ENCODE measurements around the gene PARD6G.
"Not testable (repeated sequence)": the region's sequence is repeated elsewhere in the genome, so short reads cannot be mapped to it uniquely, and the experiment has no call there.

The PARD6G gene

DNA sequence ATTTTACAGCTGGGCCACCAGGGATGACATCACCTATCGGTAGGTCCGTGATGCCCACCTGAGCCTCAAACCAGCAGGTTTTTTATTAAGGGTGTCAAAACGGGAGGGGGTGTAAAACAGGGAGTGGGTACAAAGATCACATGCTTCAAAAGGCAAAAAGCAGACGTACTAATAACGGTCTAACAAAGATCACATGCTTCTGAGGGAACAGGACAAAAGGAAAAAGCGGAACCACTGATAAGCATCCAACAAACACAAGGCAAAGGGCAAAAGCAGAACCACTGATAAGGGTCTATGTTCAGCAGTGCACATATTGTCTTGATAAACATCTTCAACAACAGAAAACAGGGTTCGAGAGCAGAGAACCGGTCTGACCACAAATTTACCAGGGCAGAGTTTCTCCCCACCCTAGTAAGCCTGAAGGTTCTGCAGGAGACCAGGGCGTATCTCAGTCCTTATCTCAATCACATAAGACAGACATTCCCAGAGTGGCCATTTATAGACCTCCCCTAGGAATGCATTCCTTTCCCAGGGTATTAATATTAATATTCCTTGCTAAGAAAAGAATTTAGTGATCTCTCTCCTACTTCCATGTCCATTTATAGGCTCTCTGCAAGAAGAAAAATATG is 82.5 kb downstream of the PARD6G start:
- not testable (repeated sequence) for H3K27me3 ChIP-seq (ENCODE audit: control insufficient read depth in 1 of 2, insufficient read depth in 2 of 2, low read length in 2 of 2); H3K9ac ChIP-seq (ENCODE audit: low read depth in 1 of 2, low read length in 2 of 2); H3K27ac ChIP-seq (ENCODE audit: low read depth, low read length); H3K36me3 ChIP-seq (ENCODE audit: control insufficient read depth in 1 of 2, insufficient read depth in 2 of 2, low read length in 2 of 2); H3K4me1 ChIP-seq (ENCODE audit: control insufficient read depth in 1 of 2, insufficient read depth in 2 of 2, low read length in 2 of 2); H3K4me3 ChIP-seq (ENCODE audit: low read depth in 1 of 2, low read length in 2 of 2)
- H3K9me3 ChIP-seq (ENCODE audit: control insufficient read depth in 1 of 2, low read length in 2 of 2): peaks cover 7 to 11% of the 10 kb centered on the region in 2 donors

- no peak overlapping the region for H3K4me3 ChIP-seq (ENCODE audit: low read depth in 1 of 2, low read length in 2 of 2)
- H3K27me3 ChIP-seq (ENCODE audit: control insufficient read depth in 1 of 2, insufficient read depth in 2 of 2, low read length in 2 of 2): no peaks in the 10 kb centered on the region
- H3K9ac ChIP-seq (ENCODE audit: low read depth in 1 of 2, low read length in 2 of 2): no peak overlapping the region
- H3K36me3 ChIP-seq (ENCODE audit: control insufficient read depth in 1 of 2, insufficient read depth in 2 of 2, low read length in 2 of 2): no peaks in the 10 kb centered on the region
- H3K4me1 ChIP-seq (ENCODE audit: control insufficient read depth in 1 of 2, insufficient read depth in 2 of 2, low read length in 2 of 2): no peaks in the 10 kb centered on the region
- peaks cover 7 to 11% of the 10 kb centered on the region in 2 donors for H3K9me3 ChIP-seq (ENCODE audit: control insufficient read depth in 1 of 2, low read length in 2 of 2)
- H3K27ac ChIP-seq (ENCODE audit: low read depth, low read length): no peak overlapping the region
Observed at GRCh38 chr18:80163183-80163582, 84.1 kb downstream of the PARD6G start.

GRCh38 chr18:80161781-80162417 is 85.4 kb downstream of the PARD6G start:
- no peak overlapping the region for H3K4me3 ChIP-seq (ENCODE audit: low read depth in 1 of 2, low read length in 2 of 2)
- H3K36me3 ChIP-seq (ENCODE audit: control insufficient read depth in 1 of 2, insufficient read depth in 2 of 2, low read length in 2 of 2): no peaks in the 10 kb centered on the region
- H3K9me3 ChIP-seq (ENCODE audit: control insufficient read depth in 1 of 2, low read length in 2 of 2): peaks cover 7 to 11% of the 10 kb centered on the region in 2 donors

DNA sequence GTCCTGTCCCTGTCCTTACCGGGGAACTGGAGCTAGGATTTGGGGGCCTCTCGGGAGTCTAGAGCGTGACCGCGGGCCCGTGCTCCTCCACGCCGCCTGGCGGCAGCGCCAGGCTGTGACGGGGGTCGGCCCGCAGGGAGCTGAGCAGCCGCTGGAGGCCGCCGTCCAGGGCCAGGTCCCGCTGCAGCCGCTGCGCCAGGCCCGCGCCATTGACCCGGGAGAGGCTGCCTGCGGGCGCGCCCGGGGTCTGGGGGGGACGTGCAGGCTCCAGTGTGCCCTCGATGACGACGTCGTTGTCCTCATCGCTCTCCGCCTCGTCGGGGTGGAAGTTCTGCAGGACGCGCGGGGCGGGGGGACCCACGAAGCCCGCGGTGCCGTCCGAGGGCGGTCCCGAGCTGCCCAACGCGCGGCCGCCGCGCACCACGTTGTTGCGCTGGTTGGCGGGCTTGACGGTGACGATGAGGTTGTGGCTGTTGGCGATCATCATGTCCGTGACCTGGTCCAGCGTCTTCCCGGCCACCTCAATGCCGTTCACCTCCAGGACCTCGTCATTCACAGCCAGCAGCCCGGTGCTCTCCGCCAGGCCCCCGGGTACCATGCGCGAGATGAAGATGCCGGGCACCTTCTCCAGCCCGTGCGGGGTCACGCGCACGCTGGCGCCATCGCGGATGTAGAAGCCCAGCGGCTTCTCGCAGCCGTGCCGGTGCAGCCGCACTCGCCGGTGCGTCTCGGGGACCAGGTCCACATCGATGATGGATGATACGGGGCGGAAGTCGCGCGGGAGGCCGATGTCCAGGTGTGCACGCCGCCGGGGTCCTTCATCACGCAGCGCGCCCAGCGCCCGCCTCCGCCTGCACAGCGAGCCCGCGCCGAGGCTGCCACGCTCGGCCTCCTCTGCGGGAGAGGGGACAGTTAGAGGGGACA is 87.3 kb downstream of the PARD6G start:
- Histone ChIP-seq H3K4me1 (ENCODE audit: control insufficient read depth in 1 of 2, insufficient read depth in 2 of 2, low read length in 2 of 2) (no peaks in the 10 kb centered on the region), H3K27me3 (ENCODE audit: control insufficient read depth in 1 of 2, insufficient read depth in 2 of 2, low read length in 2 of 2) (no peaks in the 10 kb centered on the region), H3K4me3 (ENCODE audit: low read depth in 1 of 2, low read length in 2 of 2) (peak overlapping the region in 1 of 2 donors; percentile 37), H3K9ac (ENCODE audit: low read depth in 1 of 2, low read length in 2 of 2) (no peak overlapping the region), H3K9me3 (ENCODE audit: control insufficient read depth in 1 of 2, low read length in 2 of 2) (peaks cover 6 to 10% of the 10 kb centered on the region in 2 donors), H3K27ac (ENCODE audit: low read depth, low read length) (no peak overlapping the region), H3K36me3 (ENCODE audit: control insufficient read depth in 1 of 2, insufficient read depth in 2 of 2, low read length in 2 of 2) (no peaks in the 10 kb centered on the region)

More at GRCh38 chr18:80161781-80162417, 85.4 kb downstream of the PARD6G start:
- no peak overlapping the region for H3K27ac ChIP-seq (ENCODE audit: low read depth, low read length)
- H3K27me3 ChIP-seq (ENCODE audit: control insufficient read depth in 1 of 2, insufficient read depth in 2 of 2, low read length in 2 of 2): no peaks in the 10 kb centered on the region
- H3K9ac ChIP-seq (ENCODE audit: low read depth in 1 of 2, low read length in 2 of 2): no peak overlapping the region
- no peaks in the 10 kb centered on the region for H3K4me1 ChIP-seq (ENCODE audit: control insufficient read depth in 1 of 2, insufficient read depth in 2 of 2, low read length in 2 of 2)

GRCh38 chr18:80158365-80158764 is 88.9 kb downstream of the PARD6G start:
- Histone ChIP-seq H3K4me1 (ENCODE audit: control insufficient read depth in 1 of 2, insufficient read depth in 2 of 2, low read length in 2 of 2) (no peaks in the 10 kb centered on the region), H3K9ac (ENCODE audit: low read depth in 1 of 2, low read length in 2 of 2) (no peak overlapping the region), H3K9me3 (ENCODE audit: control insufficient read depth in 1 of 2, low read length in 2 of 2) (no peaks in the 10 kb centered on the region), H3K27ac (ENCODE audit: low read depth, low read length) (no peak overlapping the region), H3K27me3 (ENCODE audit: control insufficient read depth in 1 of 2, insufficient read depth in 2 of 2, low read length in 2 of 2) (no peaks in the 10 kb centered on the region), H3K36me3 (ENCODE audit: control insufficient read depth in 1 of 2, insufficient read depth in 2 of 2, low read length in 2 of 2) (no peaks in the 10 kb centered on the region), H3K4me3 (ENCODE audit: low read depth in 1 of 2, low read length in 2 of 2) (no peak overlapping the region)

DNA sequence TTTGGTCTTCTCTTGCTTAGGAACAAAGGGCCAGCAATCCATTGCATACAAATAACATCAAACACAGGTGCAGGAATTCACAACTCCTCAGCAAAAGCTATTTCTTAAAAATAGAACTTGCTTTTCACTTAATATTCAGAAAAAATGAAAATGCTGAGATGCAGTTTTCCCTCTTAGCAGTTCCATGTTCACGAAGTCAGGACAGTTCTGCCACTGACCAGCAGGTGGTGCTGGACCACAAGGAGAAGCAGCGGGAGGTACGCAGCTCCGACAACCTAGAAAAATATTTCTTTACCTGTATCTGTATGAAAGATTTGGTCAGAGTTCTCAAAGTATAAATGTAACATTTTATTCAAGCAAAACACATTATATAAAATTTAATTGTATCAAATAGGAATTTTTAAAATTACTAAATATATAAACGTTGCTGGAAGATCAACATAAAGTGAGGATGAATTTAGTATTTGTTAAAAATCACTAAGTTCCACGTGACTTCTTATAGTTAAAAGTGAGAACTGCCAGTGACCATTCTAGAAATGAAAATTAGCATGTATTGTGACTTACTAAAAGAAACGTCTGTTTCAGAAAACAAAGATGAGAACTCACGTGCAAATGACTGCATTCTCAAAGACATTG is 89.5 kb downstream of the PARD6G start:
- no peaks in the 10 kb centered on the region for H3K9me3 ChIP-seq (ENCODE audit: control insufficient read depth in 1 of 2, low read length in 2 of 2)
- no peaks in the 10 kb centered on the region for H3K4me1 ChIP-seq (ENCODE audit: control insufficient read depth in 1 of 2, insufficient read depth in 2 of 2, low read length in 2 of 2)
- H3K27ac ChIP-seq (ENCODE audit: low read depth, low read length): no peak overlapping the region
- no peaks in the 10 kb centered on the region for H3K36me3 ChIP-seq (ENCODE audit: control insufficient read depth in 1 of 2, insufficient read depth in 2 of 2, low read length in 2 of 2)
- H3K27me3 ChIP-seq (ENCODE audit: control insufficient read depth in 1 of 2, insufficient read depth in 2 of 2, low read length in 2 of 2): no peaks in the 10 kb centered on the region
- H3K9ac ChIP-seq (ENCODE audit: low read depth in 1 of 2, low read length in 2 of 2): no peak overlapping the region
- H3K4me3 ChIP-seq (ENCODE audit: low read depth in 1 of 2, low read length in 2 of 2): no peak overlapping the region

DNA sequence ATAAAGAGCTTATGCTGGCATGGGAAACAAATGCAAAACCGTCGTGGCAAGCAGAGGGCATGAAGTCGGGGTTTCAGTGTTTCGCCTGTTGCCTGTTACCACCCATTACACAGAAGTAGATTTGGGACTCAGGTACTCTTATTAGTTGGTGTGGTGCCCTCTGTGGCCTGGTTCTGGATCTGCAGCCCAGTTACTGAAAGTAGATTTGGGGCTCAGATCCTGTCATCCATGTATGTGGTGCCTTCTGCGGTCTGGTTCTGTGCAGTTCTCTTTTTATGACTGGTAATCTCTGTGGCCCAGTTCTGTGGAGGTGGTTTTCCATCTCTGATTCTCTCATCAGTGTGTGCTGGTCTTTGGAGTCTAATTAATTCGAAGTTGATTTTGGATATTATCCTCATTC is 93.0 kb downstream of the PARD6G start:
- H3K4me1 ChIP-seq (ENCODE audit: control insufficient read depth in 1 of 2, insufficient read depth in 2 of 2, low read length in 2 of 2): peaks cover under 1 to 3% of the 10 kb centered on the region in 2 donors
- no peak overlapping the region for H3K4me3 ChIP-seq (ENCODE audit: low read depth in 1 of 2, low read length in 2 of 2)
- no peak overlapping the region for H3K9ac ChIP-seq (ENCODE audit: low read depth in 1 of 2, low read length in 2 of 2)
- no peaks in the 10 kb centered on the region for H3K36me3 ChIP-seq (ENCODE audit: control insufficient read depth in 1 of 2, insufficient read depth in 2 of 2, low read length in 2 of 2)
- no peak overlapping the region for H3K27ac ChIP-seq (ENCODE audit: low read depth, low read length)
- no peaks in the 10 kb centered on the region for H3K9me3 ChIP-seq (ENCODE audit: control insufficient read depth in 1 of 2, low read length in 2 of 2)
- no peaks in the 10 kb centered on the region for H3K27me3 ChIP-seq (ENCODE audit: control insufficient read depth in 1 of 2, insufficient read depth in 2 of 2, low read length in 2 of 2)

DNA sequence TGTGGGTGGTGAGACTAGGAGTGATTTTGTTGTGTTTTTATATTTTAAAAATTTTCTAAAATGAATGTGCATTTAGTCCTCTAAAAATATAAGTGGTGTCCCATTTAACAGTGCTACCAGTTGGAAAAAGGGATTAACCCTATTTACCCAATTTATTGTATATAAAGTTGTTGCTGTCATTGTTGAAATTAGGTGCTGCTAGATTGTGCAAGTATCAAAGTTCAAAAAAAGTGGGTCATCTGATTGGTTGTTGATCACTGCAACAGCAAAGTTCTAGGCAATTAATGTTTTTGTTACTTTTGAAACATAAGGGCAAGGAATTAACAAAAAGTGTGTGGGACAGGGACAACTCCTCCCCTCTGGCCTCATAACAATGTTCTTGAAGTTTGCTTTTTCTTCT is 97.6 kb downstream of the PARD6G start:
- Histone ChIP-seq H3K9me3 (ENCODE audit: control insufficient read depth in 1 of 2, low read length in 2 of 2) (no peaks in the 10 kb centered on the region), H3K4me3 (ENCODE audit: low read depth in 1 of 2, low read length in 2 of 2) (no peak overlapping the region), H3K27me3 (ENCODE audit: control insufficient read depth in 1 of 2, insufficient read depth in 2 of 2, low read length in 2 of 2) (no peaks in the 10 kb centered on the region), H3K9ac (ENCODE audit: low read depth in 1 of 2, low read length in 2 of 2) (no peak overlapping the region), H3K36me3 (ENCODE audit: control insufficient read depth in 1 of 2, insufficient read depth in 2 of 2, low read length in 2 of 2) (no peaks in the 10 kb centered on the region), H3K27ac (ENCODE audit: low read depth, low read length) (no peak overlapping the region), H3K4me1 (ENCODE audit: control insufficient read depth in 1 of 2, insufficient read depth in 2 of 2, low read length in 2 of 2) (peaks cover 19 to 30% of the 10 kb centered on the region in 2 donors)

DNA sequence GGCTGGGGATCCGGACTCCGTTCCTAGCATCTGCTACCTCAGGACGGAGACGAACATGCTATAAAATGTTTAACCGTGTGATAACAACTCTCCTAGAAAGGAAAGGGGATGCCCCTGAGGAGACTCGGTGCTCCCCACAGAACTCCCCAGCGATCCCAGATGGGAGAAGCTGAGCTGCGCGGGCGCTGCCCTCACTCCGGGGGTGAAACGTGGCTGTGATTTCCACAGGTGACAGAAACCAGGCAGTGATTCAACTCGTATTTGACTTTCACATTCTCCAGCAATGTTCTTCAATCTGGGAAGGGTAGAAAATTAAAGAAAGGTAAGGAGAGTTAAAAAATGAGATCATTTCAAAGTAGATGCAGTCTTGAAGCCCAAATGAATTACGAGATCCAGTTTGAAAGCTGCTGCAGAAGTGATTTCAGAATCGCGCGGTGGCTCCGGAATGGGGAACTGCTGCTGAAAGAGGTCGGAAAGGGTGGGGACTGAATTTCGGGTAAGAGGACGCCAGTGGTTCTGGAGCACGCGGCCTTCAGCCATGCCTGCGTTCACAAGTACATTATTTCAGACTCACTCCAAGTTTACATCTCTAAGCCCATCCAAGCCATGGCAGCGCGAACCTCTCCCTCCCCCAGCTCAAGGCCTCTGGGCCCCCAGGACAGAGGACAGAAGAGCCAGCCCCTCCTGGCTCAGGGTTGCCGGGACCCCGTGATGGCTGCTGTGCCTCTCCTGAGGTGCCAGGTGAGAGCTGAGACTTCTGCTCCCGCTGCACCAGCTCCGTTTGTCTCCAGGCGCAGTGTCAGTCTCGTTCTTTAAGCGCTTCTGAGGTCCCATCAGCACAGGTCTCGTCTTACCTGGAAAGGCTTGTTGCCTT is 98.8 kb downstream of the PARD6G start:
- H3K9me3 ChIP-seq (ENCODE audit: control insufficient read depth in 1 of 2, low read length in 2 of 2): no peaks in the 10 kb centered on the region

More for the DNA sequence above, 98.8 kb downstream of the PARD6G start:
- no peaks in the 10 kb centered on the region for H3K36me3 ChIP-seq (ENCODE audit: control insufficient read depth in 1 of 2, insufficient read depth in 2 of 2, low read length in 2 of 2)
- H3K27me3 ChIP-seq (ENCODE audit: control insufficient read depth in 1 of 2, insufficient read depth in 2 of 2, low read length in 2 of 2): no peaks in the 10 kb centered on the region
- H3K9ac ChIP-seq (ENCODE audit: low read depth in 1 of 2, low read length in 2 of 2): peak overlapping the region; percentile 23 to 44
- peak overlapping the region; percentile 71 to 73 for H3K4me3 ChIP-seq (ENCODE audit: low read depth in 1 of 2, low read length in 2 of 2)
- peaks cover 25 to 34% of the 10 kb centered on the region in 2 donors for H3K4me1 ChIP-seq (ENCODE audit: control insufficient read depth in 1 of 2, insufficient read depth in 2 of 2, low read length in 2 of 2)
- H3K27ac ChIP-seq (ENCODE audit: low read depth, low read length): no peak overlapping the region
